GM19193 (cell line): ENCODE results near the gene MSI1.

Experiments
- POLR2A ChIP-seq: IDR thresholded peaks from 4 replicates; pipeline ENCODE4 v1.6.1; 2011; ENCODE audit not compliant: insufficient read depth, insufficient read length; ENCODE audit errors: extremely low read depth

MSI1 gene

GRCh38 chr12:120368789-120369602, at the start of gene MSI1:
Gene MSI1 (minus strand): TSS chr12:120369164. CDS start chr12:120369091, 73 bp downstream.
- no peak for TF ChIP-seq POLR2A

GRCh38 chr12:120417917-120418580, 49.1 kb upstream of the MSI1 start:
- TF ChIP-seq POLR2A = no peak

- TF ChIP-seq POLR2A = no peak
These were observed 47.7 kb upstream of the MSI1 start for GRCh38 chr12:120416490-120417216.

GRCh38 chr12:120413901-120414695, 45.1 kb upstream of the MSI1 start:
- no peak for TF ChIP-seq POLR2A

- no peak for TF ChIP-seq POLR2A
These were observed 43.5 kb upstream of the MSI1 start for GRCh38 chr12:120412421-120412820.

- TF ChIP-seq POLR2A = no peak
These were observed 39.8 kb upstream of the MSI1 start for GRCh38 chr12:120408771-120409170.

- TF ChIP-seq POLR2A = no peak
These were observed 37.6 kb upstream of the MSI1 start for GRCh38 chr12:120406553-120406952.

- TF ChIP-seq POLR2A = no peak
These were observed 37.1 kb upstream of the MSI1 start for GRCh38 chr12:120406069-120406468.

- no peak for TF ChIP-seq POLR2A
These were observed 35.3 kb upstream of the MSI1 start for GRCh38 chr12:120404271-120404670.

- no peak for TF ChIP-seq POLR2A
These were observed 34.9 kb upstream of the MSI1 start for GRCh38 chr12:120403869-120404268.

- TF ChIP-seq POLR2A = no peak
These were observed 33.3 kb upstream of the MSI1 start for GRCh38 chr12:120402217-120402616.

GRCh38 chr12:120399531-120399930, 30.6 kb upstream of the MSI1 start:
- no peak for TF ChIP-seq POLR2A

- TF ChIP-seq POLR2A = no peak
These were observed 29.0 kb upstream of the MSI1 start for GRCh38 chr12:120397824-120398540.

- no peak for TF ChIP-seq POLR2A
These were observed 25.8 kb upstream of the MSI1 start for GRCh38 chr12:120394483-120395367.
